ENCODE results near the gene TMEM131.

The TMEM131 gene

DNA sequence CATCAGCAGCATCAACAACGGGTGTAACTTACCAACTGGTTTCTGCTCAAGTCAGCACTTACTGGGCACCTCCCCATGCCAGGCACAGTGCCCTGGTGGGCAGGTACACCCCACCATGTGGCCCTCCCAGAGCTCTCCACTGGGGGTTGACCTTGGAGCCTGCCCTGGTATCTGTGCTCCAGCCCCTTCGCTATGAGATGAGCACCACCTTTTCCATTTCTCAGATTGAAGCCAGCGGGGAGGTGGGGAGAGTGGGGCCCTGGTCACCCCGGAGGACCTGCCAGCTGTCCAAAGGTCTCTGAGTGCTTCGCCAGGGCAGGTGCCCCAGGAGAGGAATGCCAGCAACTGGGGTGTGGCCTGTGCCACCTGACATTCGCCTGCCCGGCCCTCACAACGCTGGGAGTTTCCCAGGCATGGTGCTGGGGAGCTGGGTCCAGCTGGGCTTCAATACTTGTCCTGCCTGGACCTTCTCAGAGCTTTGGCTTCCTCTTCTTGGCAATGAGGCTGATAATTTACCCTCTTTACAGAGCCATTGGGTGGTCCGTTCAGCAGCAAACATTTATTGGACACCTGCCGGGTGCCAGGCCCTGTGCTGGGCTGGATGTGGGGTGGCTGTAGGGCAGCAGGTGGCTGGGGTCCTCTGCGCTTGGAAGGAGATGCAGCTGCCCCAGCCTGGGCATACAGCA is 288.2 kb downstream of the TMEM131 start:
- no peak for DNase-seq (ENCODE audit: low spot score)

- no peak for DNase-seq (ENCODE audit: low spot score)
These were observed 288.9 kb downstream of the TMEM131 start for GRCh38 chr2:97706708-97707345.

Measured in hematopoietic multipotent progenitor cell treated with erythropoietin and hydrocortisone succinate and interleukin-3 and kit ligand, for 17 days (in vitro differentiated cells).